Natural killer cell (primary cell): ENCODE results near the gene SLCO2A1. TPM values are rescaled to one million over a fixed set of nuclear protein-coding genes. Genes with fewer than 3 reads are reported as not detected.
A peak's percentile ranks its signal among the peaks of the same experiment; 100 is the strongest.

Source experiments
- ATAC-seq, 3 donors: fragments of 150-1000 bp in 2 of 3; fragments of 200-7000 bp in 1 of 3; cut with Tn5 transposase; 1 replicate in 1 of 3; 2 replicates in 2 of 3; pipeline ENCODE4 v1.10.0; 2021; ENCODE audit warnings: mild to moderate bottlenecking in 2 of 3, moderate library complexity in 2 of 3
- DNase-seq, 2 donors: peaks; one replicate each; pipeline versions ENCODE4 v3.0.0 to v3.0.0-alpha.2; 2013 to 2021; ENCODE audit warnings: mixed read lengths in 1 of 2
- H3K27ac ChIP-seq: one replicate; pipeline ENCODE4 v1.5.1; 2013; ENCODE audit warnings: mild to moderate bottlenecking, low read length
- H3K27me3 ChIP-seq: one replicate; pipeline ENCODE4 v1.6.1; 2013; ENCODE audit warnings: low read length; ENCODE audit not compliant: control insufficient read depth, insufficient read depth
- H3K36me3 ChIP-seq: one replicate; pipeline ENCODE4 v1.6.1; 2013; ENCODE audit warnings: low read length; ENCODE audit not compliant: control insufficient read depth, insufficient read depth
- H3K4me1 ChIP-seq: one replicate; pipeline ENCODE4 v1.6.1; 2013; ENCODE audit warnings: low read length; ENCODE audit not compliant: control insufficient read depth, insufficient read depth
- H3K4me3 ChIP-seq: one replicate; pipeline ENCODE4 v1.5.1; 2013; ENCODE audit warnings: low read length
- H3K9me3 ChIP-seq: one replicate; pipeline ENCODE4 v1.6.1; 2013; ENCODE audit warnings: low read length; ENCODE audit not compliant: control insufficient read depth, insufficient read depth
- H3K27ac Mint-ChIP-seq, 2 donors: one replicate each; pipeline ENCODE4 v1.8.0; 2022; ENCODE audit warnings: mild to moderate bottlenecking in 2 of 2, mixed read lengths in 2 of 2, moderate library complexity in 1 of 2
- H3K27me3 Mint-ChIP-seq, 2 donors: one replicate each; pipeline ENCODE4 v1.8.0; 2022; ENCODE audit warnings: low read depth in 2 of 2, mixed read lengths in 2 of 2
- H3K36me3 Mint-ChIP-seq: one replicate; pipeline ENCODE4 v1.8.0; 2022; ENCODE audit warnings: mixed read lengths
- H3K4me1 Mint-ChIP-seq, 2 donors: one replicate each; pipeline ENCODE4 v1.8.0; 2022; ENCODE audit warnings: mixed read lengths in 2 of 2
- H3K4me3 Mint-ChIP-seq: one replicate; pipeline ENCODE4 v1.8.0; 2022; ENCODE audit warnings: mild to moderate bottlenecking, moderate library complexity, mixed read lengths
- H3K9me3 Mint-ChIP-seq, 2 donors: one replicate each; pipeline ENCODE4 v1.8.0; 2022; ENCODE audit warnings: mixed read lengths in 2 of 2
- CTCF ChIP-seq: fragments of 200-600 bp; IDR thresholded peaks from one replicate; pipeline ENCODE4 v1.8.0; 2022; ENCODE audit warnings: antibody characterized with exemption
- WGBS: methylation state at CpG from one replicate; pipeline ENCODE4 v1.1.7; 2013; ENCODE audit warnings: missing lambda C conversion rate; ENCODE audit not compliant: insufficient coverage; 5-methylcytosine and 5-hydroxymethylcytosine counted together
- intact Hi-C: fragments of 100-400 bp; cut with micrococcal nuclease; formaldehyde crosslinking; loops from one replicate; pipeline ENCODE4 v1.14.2; 2022
- total RNA-seq, 4 donors: library from RNA; stranded (reverse); fragments of 120-200 nt in 1 of 4; gene quantifications; one replicate each; pipeline versions ENCODE4 v1.2.3 to v1.2.4, GENCODE V29; 2013 to 2022

SLCO2A1 gene
- total RNA-seq, 3 donors from 2014 or later (not counting 1 experiment from before 2014, with no cell fraction given), result not detected

DNA sequence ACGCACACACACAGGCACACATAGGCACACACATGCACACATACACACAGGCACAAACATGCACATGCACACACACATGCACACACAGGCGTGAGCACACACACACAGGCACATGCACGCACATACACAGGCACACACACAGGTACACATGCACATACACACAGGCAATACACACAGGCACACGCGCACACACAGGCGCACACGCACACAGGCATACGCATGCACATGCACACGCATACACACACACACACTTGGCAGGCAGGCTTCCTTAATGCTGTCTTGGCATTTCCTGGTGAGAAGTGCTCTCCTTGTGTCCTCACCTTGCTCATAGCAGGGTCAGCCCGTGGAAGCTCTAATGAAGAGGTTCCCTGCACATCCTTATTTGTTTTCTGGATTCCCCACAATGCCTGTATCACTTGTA lies 8.4 kb upstream of the SLCO2A1 start:
- no peak overlapping the region for H3K4me3 ChIP-seq
- no peak overlapping the region for H3K27ac ChIP-seq
- Mint-ChIP-seq H3K27ac (no peak overlapping the region), H3K27me3 (peaks cover 4% of the 10 kb centered on the region in 2 donors), H3K4me1 (no peaks in the 10 kb centered on the region), H3K9me3 (no peaks in the 10 kb centered on the region), H3K36me3 (no peaks in the 10 kb centered on the region), H3K4me3 (no peak overlapping the region)
- ATAC-seq (peak in 1 of 3 donors; percentile 31), DNase-seq (no peak)
- H3K36me3 ChIP-seq, result no peaks in the 10 kb centered on the region
- WGBS, result 77% methylated on average over 10 of the region's 10 CpGs
- H3K9me3 ChIP-seq, result no peaks in the 10 kb centered on the region
- peaks cover 2% of the 10 kb centered on the region for H3K27me3 ChIP-seq
- no peaks in the 10 kb centered on the region for H3K4me1 ChIP-seq
- no peak for TF ChIP-seq CTCF
- intact Hi-C loops, result no loop called here

- DNase-seq (no peak), ATAC-seq (no peak)
- Histone ChIP-seq H3K9me3 (no peaks in the 10 kb centered on the region), H3K4me1 (no peaks in the 10 kb centered on the region), H3K4me3 (no peak overlapping the region), H3K27me3 (peaks cover 2% of the 10 kb centered on the region), H3K36me3 (no peaks in the 10 kb centered on the region), H3K27ac (no peak overlapping the region)
- no peaks in the 10 kb centered on the region for H3K9me3 Mint-ChIP-seq
- no peak overlapping the region for H3K4me3 Mint-ChIP-seq
- H3K27me3 Mint-ChIP-seq, result peaks cover 8 to 9% of the 10 kb centered on the region in 2 donors
- intact Hi-C loops, result no loop called here
- TF ChIP-seq CTCF, result no peak
- H3K36me3 Mint-ChIP-seq, result no peaks in the 10 kb centered on the region
- no peaks in the 10 kb centered on the region for H3K4me1 Mint-ChIP-seq
- 83% methylated on average over 5 of the region's 5 CpGs for WGBS
- no peak overlapping the region for H3K27ac Mint-ChIP-seq
Measured at GRCh38 chr3:134037168-134037567, 7.4 kb upstream of the SLCO2A1 start.

DNA sequence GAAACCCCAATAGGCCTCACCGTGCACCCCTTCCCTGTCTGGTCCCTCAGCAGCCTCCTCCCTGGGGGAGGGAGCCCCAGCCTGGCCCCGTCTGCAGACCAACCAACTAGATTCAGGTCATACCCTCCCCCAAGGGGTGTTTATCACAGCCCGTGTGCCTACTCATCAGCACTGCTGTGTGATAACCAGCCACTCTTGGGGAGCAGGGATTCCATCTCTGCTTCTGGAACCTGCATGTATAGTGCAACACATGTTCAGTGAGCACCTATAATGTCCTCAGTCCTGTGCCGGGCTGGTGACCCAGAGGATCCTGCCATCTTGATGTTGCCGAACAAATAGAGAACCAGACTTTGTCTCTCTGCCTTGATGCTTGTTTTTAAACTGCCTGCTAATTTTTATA lies 6.6 kb upstream of the SLCO2A1 start:
- no peak for TF ChIP-seq CTCF
- Mint-ChIP-seq H3K4me1 (no peaks in the 10 kb centered on the region), H3K9me3 (no peaks in the 10 kb centered on the region), H3K27ac (no peak overlapping the region), H3K36me3 (no peaks in the 10 kb centered on the region), H3K27me3 (peaks cover 8 to 9% of the 10 kb centered on the region in 2 donors), H3K4me3 (no peak overlapping the region)
- WGBS, result 90% methylated on average over 5 of the region's 5 CpGs
- DNase-seq, result no peak
- Histone ChIP-seq H3K27me3 (peaks cover 1% of the 10 kb centered on the region), H3K36me3 (no peaks in the 10 kb centered on the region), H3K27ac (no peak overlapping the region), H3K9me3 (no peaks in the 10 kb centered on the region), H3K4me3 (no peak overlapping the region), H3K4me1 (no peaks in the 10 kb centered on the region)
- intact Hi-C loops, result no loop called here
- ATAC-seq, result no peak

DNA sequence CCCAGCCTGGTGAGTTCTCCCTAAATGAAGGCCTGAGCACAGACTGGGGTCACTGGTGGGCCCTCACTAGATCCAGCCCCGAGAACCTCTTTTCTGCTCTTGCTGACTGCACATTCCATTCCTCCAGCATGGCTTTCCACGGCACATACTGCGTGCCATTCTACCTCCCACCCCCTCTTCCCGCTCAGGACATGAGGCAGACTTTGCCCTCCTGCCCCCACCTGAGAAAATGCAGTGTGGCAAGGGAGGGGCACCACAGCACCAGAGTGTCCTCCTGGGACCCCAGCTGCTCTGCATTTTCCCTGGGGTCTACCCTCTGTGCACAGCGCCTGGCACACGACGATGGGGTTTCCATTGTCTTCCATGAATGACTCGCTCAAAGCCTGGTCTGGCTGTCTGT lies 6.1 kb upstream of the SLCO2A1 start:
- TF ChIP-seq CTCF, result no peak
- no peak overlapping the region for H3K4me3 ChIP-seq
- WGBS, result 92% methylated on average over 8 of the region's 8 CpGs
- DNase-seq, result no peak
- H3K9me3 Mint-ChIP-seq, result no peaks in the 10 kb centered on the region
- no peak overlapping the region for H3K27ac ChIP-seq
- intact Hi-C loops, result no loop called here
- no peaks in the 10 kb centered on the region for H3K4me1 Mint-ChIP-seq
- H3K9me3 ChIP-seq, result no peaks in the 10 kb centered on the region
- no peak overlapping the region for H3K27ac Mint-ChIP-seq
- no peaks in the 10 kb centered on the region for H3K27me3 ChIP-seq
- no peaks in the 10 kb centered on the region for H3K36me3 Mint-ChIP-seq
- H3K4me1 ChIP-seq, result no peaks in the 10 kb centered on the region
- H3K27me3 Mint-ChIP-seq, result peaks cover 8 to 9% of the 10 kb centered on the region in 2 donors
- no peaks in the 10 kb centered on the region for H3K36me3 ChIP-seq
- no peak for ATAC-seq
- H3K4me3 Mint-ChIP-seq, result no peak overlapping the region
